Peyer's patch (tissue), 4 donors: ENCODE results near the gene RNLS.

Experiments
- CTCF ChIP-seq, 6 experiments: fragments of 450-650 bp in 4 of 6; fragments of 200-600 bp in 2 of 6; sonication (generic) in 1 of 6; IDR thresholded peaks; one replicate each; pipeline ENCODE4 v1.5.1; 2017 to 2019; ENCODE audit warnings: antibody characterized with exemption in 6 of 6, mild to moderate bottlenecking in 3 of 6, moderate library complexity in 1 of 6
- POLR2A ChIP-seq, 2 donors: fragments of 450-650 bp; IDR thresholded peaks; one replicate each; pipeline ENCODE4 v1.5.1; 2017; ENCODE audit warnings: antibody characterized with exemption in 2 of 2, mild to moderate bottlenecking in 2 of 2, moderate library complexity in 2 of 2

GRCh38 chr10:88379575-88379974 lies 203.5 kb downstream of the RNLS start:
- TF ChIP-seq CTCF (IDR thresholded peaks at IDR 0.05), result no peak
- no peak for TF ChIP-seq POLR2A (IDR thresholded peaks at IDR 0.05)
